GM12878 (cell line): ENCODE data around the gene POU6F2. TPM values are rescaled to one million over a fixed set of nuclear protein-coding genes. Genes with fewer than 3 reads are reported as not detected.

Experiments
- ATAC-seq: fragments of 200-7000 bp; cut with Tn5 transposase; 3 replicates; pipeline ENCODE4 v1.9.1; 2020; ENCODE audit warnings: mild to moderate bottlenecking, moderate library complexity
- BruUV-seq: library from RNA; stranded (reverse); fragments of 400-500 nt; replicated peaks from 2 replicates; lab custom pipeline; 2021; lab: Mats Ljungman, UMichigan
- CTCF ChIA-PET: fragments of 300-600 bp; sonication (Branson Sonifier 250); formaldehyde crosslinking; extraction: SDS; loops from one replicate; lab custom pipeline; 2021; ENCODE audit warnings: inconsistent platforms; lab: Yijun Ruan, JAX
- POLR2A ChIA-PET: fragments of 350-600 bp; formaldehyde crosslinking; extraction: SDS; loops from one replicate; lab custom pipeline; 2021; ENCODE audit warnings: inconsistent platforms; lab: Charles Lee
- RAD21 ChIA-PET: fragments of 300-600 bp; sonication (Branson Sonifier 250); formaldehyde crosslinking; loops from one replicate; lab custom pipeline; 2023; ENCODE audit warnings: antibody characterized with exemption; ENCODE audit not compliant: unreplicated experiment; lab: Charles Lee
- SMC1A ChIA-PET: fragments of 300-600 bp; sonication (Branson Sonifier 250); formaldehyde crosslinking; loops from one replicate; lab custom pipeline; 2023; ENCODE audit not compliant: unreplicated experiment, uncharacterized antibody; lab: Charles Lee
- DNase-seq: peaks from one replicate; pipeline ENCODE4 v3.0.0-alpha.2; 2011; ENCODE audit warnings: low read depth, low spot score
- FAIRE-seq: peaks from 3 replicates; lab custom pipeline; 2011; peaks lifted over from hg19 to GRCh38; lab: Jason Lieb, UNC
- H2AFZ ChIP-seq: 2 replicates; pipeline ENCODE4 v1.6.0; 2011; ENCODE audit warnings: low read depth, low read length, control low read depth; ENCODE audit not compliant: control insufficient read depth
- H3K27ac ChIP-seq: 2 replicates; pipeline ENCODE4 v1.5.1; 2011; ENCODE audit warnings: control low read depth; ENCODE audit not compliant: control insufficient read depth, insufficient read depth
- H3K27me3 ChIP-seq, 2 experiments: replicated peaks in 1 of 2; 2 replicates each; pipeline versions ENCODE4 v1.6.0 to v1.6.1; 2011; ENCODE audit warnings: low read length in 1 of 2; ENCODE audit not compliant: control insufficient read depth in 2 of 2, insufficient read depth in 2 of 2
- H3K36me3 ChIP-seq, 2 experiments: 2 replicates each; pipeline ENCODE4 v1.5.1; 2011; ENCODE audit warnings: low read length in 1 of 2; ENCODE audit not compliant: control insufficient read depth in 2 of 2, insufficient read depth in 2 of 2
- H3K4me1 ChIP-seq: 2 replicates; pipeline ENCODE4 v1.6.1; 2011; ENCODE audit warnings: mild to moderate bottlenecking, low read length, moderate library complexity, mixed read lengths; ENCODE audit not compliant: control insufficient read depth, insufficient read depth
- H3K4me2 ChIP-seq: 2 replicates; pipeline ENCODE4 v1.6.0; 2011; ENCODE audit warnings: control low read depth; ENCODE audit not compliant: control insufficient read depth, insufficient read depth
- H3K4me3 ChIP-seq: fragments of 200-600 bp; sonication (generic); 2 replicates; pipeline ENCODE4 v1.5.1; 2016
- H3K79me2 ChIP-seq: 2 replicates; pipeline ENCODE4 v1.6.0; 2011; ENCODE audit warnings: low read length; ENCODE audit not compliant: control insufficient read depth, insufficient read depth
- H3K9ac ChIP-seq: 2 replicates; pipeline ENCODE4 v1.8.0; 2011; ENCODE audit warnings: low read length, control low read depth, mixed read lengths; ENCODE audit not compliant: control insufficient read depth, insufficient read depth
- H3K9me3 ChIP-seq: replicated peaks from 3 replicates; pipeline ENCODE4 v1.5.1; 2011; ENCODE audit warnings: mild to moderate bottlenecking, low read length; ENCODE audit not compliant: control insufficient read depth, insufficient read depth
- H4K20me1 ChIP-seq: 2 replicates; pipeline ENCODE4 v1.6.0; 2011; ENCODE audit not compliant: control insufficient read depth, insufficient read depth
- BACH1 ChIP-seq: fragments of 450-650 bp; IDR thresholded peaks from 2 replicates; pipeline ENCODE4 v1.6.1; 2017; ENCODE audit warnings: mild to moderate bottlenecking, borderline replicate concordance
- EGR1 ChIP-seq, 2 experiments: IDR thresholded peaks; 1 replicate in 1 of 2; 2 replicates in 1 of 2; pipeline ENCODE4 v1.6.1; 2011 to 2012; ENCODE audit warnings: low read depth in 2 of 2, low read length in 2 of 2, borderline replicate concordance in 1 of 2, mild to moderate bottlenecking in 1 of 2, moderate library complexity in 1 of 2
- HCFC1 ChIP-seq: fragments of 150-350 bp; IDR thresholded peaks from 2 replicates; pipeline ENCODE4 v1.6.1; 2014; ENCODE audit warnings: low read length
- JUND ChIP-seq: IDR thresholded peaks from 2 replicates; pipeline ENCODE4 v1.6.1; 2012; ENCODE audit warnings: low read depth, mild to moderate bottlenecking, low read length, improper control_type of control experiment, moderate library complexity
- MYC ChIP-seq: IDR thresholded peaks from 2 replicates; pipeline ENCODE4 v1.6.1; 2011; ENCODE audit warnings: mild to moderate bottlenecking, low read length, moderate library complexity, inconsistent platforms; ENCODE audit not compliant: insufficient read depth, insufficient replicate concordance, insufficient read length, severe bottlenecking
- WGBS: methylation state at CpG from one replicate; pipeline ENCODE4 v1.1.6; 2016; ENCODE audit warnings: low lambda C conversion rate; ENCODE audit not compliant: insufficient replicate concordance, insufficient coverage; ENCODE audit errors: missing lambda C conversion rate; 5-methylcytosine and 5-hydroxymethylcytosine counted together
- in situ Hi-C: fragments of 300-500 bp; cut with MboI; formaldehyde crosslinking; loops from 9 replicates; pipeline ENCODE4 v1.14.3; 2018; ENCODE audit warnings: mixed read lengths
- intact Hi-C: fragments of 100-400 bp; cut with micrococcal nuclease; formaldehyde crosslinking; loops from one replicate; pipeline ENCODE4 v1.14.2; 2022; ENCODE audit not compliant: unreplicated experiment
- polyA plus RNA-seq, 11 experiments: library from polyadenylated mRNA; depleted of rRNA in 4 of 11; unstranded in 6 of 11; stranded (reverse) in 5 of 11; fragments of >200 nt; fragmentation: Nextera tagmentation in 4 of 11; fragmentation: Illumina TruSeq in 1 of 11; extraction: Ambion mirVana in 4 of 11; extraction: Trizol in 1 of 11; gene quantifications; 1 replicate in 1 of 11; 2 replicates in 10 of 11; pipeline versions ENCODE4 v1.2.1 to v1.2.3, GENCODE V29; 2011 to 2016; ENCODE audit warnings: inconsistent platforms in 2 of 11, missing spikeins in 2 of 11, low read depth in 1 of 11
- total RNA-seq, 4 experiments: library from RNA; depleted of rRNA in 3 of 4; stranded (reverse); fragments of >200 nt in 3 of 4; fragmentation: Illumina TruSeq in 1 of 4; extraction: Trizol in 1 of 4; gene quantifications; 2 replicates each; pipeline versions ENCODE4 v1.2.1 to v1.2.3, GENCODE V29; 2013 to 2021

Gene POU6F2
- total and polyA plus RNA-seq, 10 of the 15 experiments (the other 5 are each of a cell fraction or from before 2014, with no cell fraction given) = 0.10 TPM; not detected in 9

DNA sequence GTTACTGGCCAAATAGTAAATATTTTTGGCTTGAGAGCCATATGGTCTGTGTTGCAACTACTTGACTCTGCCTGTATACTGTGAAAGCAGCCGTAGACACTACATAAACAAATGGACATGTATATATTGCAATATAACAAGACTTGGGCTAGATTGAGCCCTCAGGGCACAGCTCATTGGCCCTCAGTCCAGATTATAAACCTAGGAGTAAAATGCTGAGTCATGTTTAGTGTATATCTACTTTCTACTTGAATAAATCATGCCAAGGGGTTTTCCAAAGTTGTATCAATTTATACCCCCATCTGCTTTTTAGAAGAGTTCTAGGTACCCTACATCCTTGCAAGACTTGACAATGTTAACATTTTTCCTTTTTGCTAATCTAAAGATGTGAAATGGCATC is 27.4 kb upstream of the POU6F2 start:
- SMC1A ChIA-PET = no interaction called here
- CTCF ChIA-PET = no interaction called here

DNA sequence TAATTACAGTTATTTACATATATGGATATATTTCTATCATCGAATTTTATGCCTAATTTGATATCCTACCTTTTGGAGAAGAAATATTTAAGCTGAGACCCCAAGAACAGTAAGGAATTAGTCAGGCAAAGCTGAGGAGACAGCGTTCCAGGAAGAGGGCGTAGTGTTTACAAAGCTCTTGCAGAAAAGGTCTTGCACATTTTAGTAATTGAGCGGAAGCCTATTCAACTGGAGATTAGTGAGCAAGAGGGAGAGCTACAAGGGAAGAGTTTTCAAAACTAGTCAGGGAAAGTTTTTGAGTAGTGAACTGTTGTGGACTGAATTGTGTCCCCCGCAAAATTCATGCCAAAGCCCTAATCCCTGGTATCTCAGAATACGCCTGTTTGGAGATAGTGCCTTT is 26.5 kb upstream of the POU6F2 start:
- no peaks in the 10 kb centered on the region for H4K20me1 ChIP-seq
- no peak overlapping the region for H3K4me2 ChIP-seq
- ChIA-PET CTCF (no interaction called here), SMC1A (no interaction called here), RAD21 (no interaction called here), POLR2A (no interaction called here)
- no peak overlapping the region for H3K27ac ChIP-seq
- intact Hi-C loops = no loop called here
- no peak overlapping the region for H3K4me3 ChIP-seq
- no peak overlapping the region for H3K9ac ChIP-seq
- no peaks in the 10 kb centered on the region for H3K36me3 ChIP-seq
- in situ Hi-C loops = no loop called here
- 53% methylated on average over 6 of the region's 6 CpGs for WGBS
- FAIRE-seq (peak; percentile 38), DNase-seq (no peak), ATAC-seq (no peak)
- H3K4me1 ChIP-seq = no peaks in the 10 kb centered on the region
- no peak overlapping the region for H2AFZ ChIP-seq
- no peaks in the 10 kb centered on the region for H3K9me3 ChIP-seq
- TF ChIP-seq MYC = no peak
- no peak for TF ChIP-seq JUND
- no peaks in the 10 kb centered on the region; a peak in 1 of 4 replicates for H3K27me3 ChIP-seq
- no TSS peak for BruUV-seq
- no peaks in the 10 kb centered on the region for H3K79me2 ChIP-seq

More for the DNA sequence above, 27.4 kb upstream of the POU6F2 start:
- Histone ChIP-seq H4K20me1 (no peaks in the 10 kb centered on the region), H3K36me3 (no peaks in the 10 kb centered on the region), H2AFZ (no peak overlapping the region), H3K4me1 (no peaks in the 10 kb centered on the region), H3K4me3 (no peak overlapping the region), H3K27ac (no peak overlapping the region), H3K9me3 (no peaks in the 10 kb centered on the region), H3K9ac (no peak overlapping the region), H3K79me2 (no peaks in the 10 kb centered on the region)
- no peak for DNase-seq
- intact Hi-C loops = no loop called here
- BruUV-seq = no TSS peak
- in situ Hi-C loops = no loop called here
- RAD21 ChIA-PET = no interaction called here
- POLR2A ChIA-PET = no interaction called here
- no peak for FAIRE-seq
- TF ChIP-seq BACH1 (peak; percentile 88), EGR1 (IDR thresholded peaks at IDR 0.05; ENCODE audit: borderline replicate concordance in 1 of 2, low read depth in 2 of 2, low read length in 2 of 2) (no peak), HCFC1 (no peak)
- TF ChIP-seq, all 136 proteins: peak for 1
- ATAC-seq = no peak
- no peaks in the 10 kb centered on the region for H3K27me3 ChIP-seq
- WGBS = 28% methylated on average over 1 of the region's 1 CpG
- H3K4me2 ChIP-seq = no peak overlapping the region
